Keratinocyte (primary cell): ENCODE results near the gene MAPKBP1.
A peak's percentile ranks its signal among the peaks of the same experiment; 100 is the strongest.

Experiments
- CTCF ChIP-seq, 3 experiments: IDR thresholded peaks in 1 of 3; conservative IDR thresholded peaks in 1 of 3; optimal IDR thresholded peaks in 1 of 3; 2 replicates in 2 of 3; 3 replicates in 1 of 3; pipeline versions ENCODE3 to v1.5.1; 2011; ENCODE audit warnings: low read length in 3 of 3, mild to moderate bottlenecking in 3 of 3, moderate library complexity in 2 of 3, control low read depth in 1 of 3, inconsistent platforms in 1 of 3; ENCODE audit not compliant: insufficient read depth in 2 of 3; ENCODE audit errors: extremely low read depth in 1 of 3
- EZH2 ChIP-seq: IDR thresholded peaks from one replicate; pipeline ENCODE4 v1.6.1; 2012; ENCODE audit warnings: inconsistent platforms, mild to moderate bottlenecking, low read length, moderate library complexity

DNA sequence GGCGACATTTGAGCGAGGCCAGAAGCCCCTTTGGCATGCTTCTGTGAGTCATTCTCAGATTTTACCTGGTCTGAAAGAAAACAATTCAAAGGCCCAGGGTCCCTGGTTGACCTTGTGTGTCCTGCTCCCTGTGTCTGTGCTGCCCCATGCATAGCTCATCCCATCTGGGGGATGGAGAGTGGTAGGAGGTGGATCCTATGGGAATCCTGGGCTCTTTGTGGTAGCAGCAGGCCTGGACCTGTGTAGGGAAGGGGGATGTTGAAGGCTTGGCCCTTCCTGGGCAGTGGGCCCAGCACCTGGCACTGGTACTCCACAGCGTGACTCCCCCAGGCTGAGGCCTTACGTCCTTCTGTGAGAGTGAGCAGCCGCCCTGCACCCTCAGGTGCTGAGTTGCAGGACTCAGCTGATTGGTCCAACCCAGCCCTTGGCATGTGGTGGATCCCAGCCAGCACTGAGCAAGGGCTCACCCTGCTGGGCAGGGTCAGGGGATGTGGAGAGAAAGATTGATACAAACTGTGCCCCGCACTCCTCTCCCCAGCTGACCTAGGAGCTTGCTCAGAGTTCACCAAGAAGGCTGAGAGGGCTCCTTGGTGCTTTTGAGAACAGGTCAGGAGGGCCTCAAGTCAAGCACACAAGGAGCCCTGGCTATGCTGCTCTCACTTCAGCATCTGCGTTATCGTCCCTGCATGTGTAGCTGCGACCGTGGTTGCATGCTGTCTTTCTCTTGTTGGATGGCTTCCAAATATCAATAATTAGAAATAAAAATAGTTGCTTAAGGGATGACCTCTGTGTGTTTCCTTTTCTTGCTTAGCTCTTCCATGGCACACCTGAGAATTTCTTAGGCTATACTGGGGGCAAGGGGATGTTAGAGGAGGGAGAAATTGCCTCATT is 32.3 kb downstream of the MAPKBP1 start:
- TF ChIP-seq CTCF (optimal IDR thresholded peaks at IDR 0.05 in 1 of 3, IDR thresholded peaks at IDR 0.05 in 1 of 3, conservative IDR thresholded peaks at IDR 0.05 in 1 of 3; ENCODE audit: extremely low read depth in 1 of 3, insufficient read depth in 2 of 3, low read length in 3 of 3) = peak; percentile 56 to 86 (median 66)
- no peak for TF ChIP-seq EZH2
